NCI-H526 (cell line): ENCODE data around the gene TIMM9.
"Not testable (repeated sequence)": the region's sequence is repeated elsewhere in the genome, so short reads cannot be mapped to it uniquely, and the experiment has no call there.

Experiments used
- DNase-seq, 2 experiments: peaks; one replicate each; lab custom pipeline; 2025; lab: John Stamatoyannopoulos, UW

The TIMM9 gene

DNA sequence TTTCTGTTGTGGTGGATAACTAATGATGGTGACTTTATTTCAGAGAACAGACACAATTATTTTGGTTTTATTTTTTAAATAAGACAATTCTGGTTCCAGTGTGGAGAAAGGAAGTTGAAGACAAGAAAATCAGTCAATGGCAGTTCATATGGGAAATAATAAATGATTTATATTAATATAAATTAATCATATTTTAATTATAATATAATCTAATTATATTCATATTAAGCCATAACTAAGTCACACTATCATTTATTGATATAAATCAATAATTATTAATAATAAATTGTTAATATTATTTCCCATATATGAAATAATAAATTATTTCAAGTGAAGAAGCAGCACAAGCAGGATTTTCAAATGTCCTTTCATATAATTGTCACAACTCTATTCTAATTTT, 28.8 kb downstream of the TIMM9 start:
- DNase-seq: no peak

DNA sequence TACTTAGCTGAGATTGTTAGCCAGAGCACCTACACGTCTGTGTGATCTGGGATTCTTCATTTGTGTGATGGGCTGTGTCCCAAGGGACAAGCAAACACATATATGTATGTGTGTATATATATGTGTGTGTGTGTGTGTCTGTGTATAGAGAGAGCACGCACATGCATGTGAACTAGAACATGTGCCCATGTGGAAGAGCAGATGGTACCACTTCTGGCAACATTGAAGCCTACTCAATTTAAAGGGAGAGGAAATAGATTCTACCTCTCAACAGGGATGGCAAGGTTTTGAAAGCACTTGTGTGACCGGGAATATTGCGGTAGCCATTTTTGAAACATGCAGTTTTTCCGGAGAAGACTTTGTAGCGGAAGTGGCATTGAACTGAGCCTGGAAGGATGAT, 30.2 kb downstream of the TIMM9 start:
- no peak for DNase-seq

DNA sequence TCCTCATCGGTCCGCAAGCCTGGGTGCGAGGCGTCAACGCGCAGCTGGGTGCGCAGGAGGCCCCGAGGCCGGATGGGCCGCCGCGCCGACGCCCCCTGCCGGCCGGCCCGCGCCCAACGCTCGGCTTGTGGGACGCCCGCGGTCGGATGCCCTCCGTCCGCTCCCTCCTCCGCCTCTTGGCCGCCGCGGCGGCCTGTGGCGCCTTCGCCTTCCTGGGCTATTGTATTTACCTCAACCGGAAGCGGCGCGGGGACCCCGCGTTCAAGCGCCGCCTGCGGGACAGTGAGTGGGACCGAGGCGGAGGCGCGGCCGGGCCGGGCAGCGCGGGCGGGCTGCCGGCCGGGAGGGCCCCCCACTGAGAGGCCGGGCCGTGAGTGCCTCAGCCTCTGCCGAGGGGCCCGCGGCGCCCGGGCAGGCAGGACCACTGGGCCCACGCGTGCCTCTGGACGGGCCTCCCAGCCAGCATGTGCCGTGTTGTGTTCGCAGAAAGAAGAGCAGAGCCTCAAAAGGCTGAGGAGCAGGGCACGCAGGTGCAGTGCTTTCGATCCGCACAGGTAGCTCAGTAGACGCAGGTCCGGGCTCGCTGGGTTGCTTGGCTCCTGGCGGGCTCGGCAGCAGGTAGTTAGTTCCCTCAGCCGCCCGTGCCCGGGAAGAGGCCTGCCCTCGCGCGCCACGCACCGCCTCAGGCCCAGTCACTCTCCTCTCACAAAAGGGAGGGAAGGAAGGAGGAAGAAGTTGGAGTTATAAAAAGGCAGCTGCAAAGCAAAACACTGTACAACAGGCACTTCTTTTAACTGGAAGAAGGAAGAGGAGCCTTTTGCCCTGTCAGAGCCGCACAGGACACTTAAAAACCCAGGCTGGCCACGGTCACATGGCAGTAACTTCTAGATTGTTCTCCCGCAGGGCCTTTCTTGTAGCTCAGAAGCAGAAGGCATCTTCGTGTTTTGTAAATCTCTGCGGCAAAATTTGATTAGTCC, 31.2 kb downstream of the TIMM9 start, which contains the start of gene TOMM20L:
TOMM20L (plus strand) TSS at position 119 of the 977 bp plus-strand sequence; CDS start at position 147, 28 bp downstream.
- DNase-seq: peak; percentile 51 to 85

DNA sequence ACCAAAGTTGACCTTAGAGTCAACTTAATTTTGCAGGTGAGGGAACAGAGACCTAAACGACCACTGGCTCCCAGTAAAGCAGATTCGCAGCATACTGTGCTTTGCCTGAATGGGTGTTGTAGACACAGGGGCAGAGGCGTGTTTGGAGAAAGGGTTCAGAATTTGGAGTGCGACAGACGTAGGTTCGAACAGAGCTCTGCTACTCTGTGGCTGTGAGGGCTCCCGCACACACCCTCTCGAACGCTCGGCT, 31.8 kb downstream of the TIMM9 start:
- no peak for DNase-seq

DNA sequence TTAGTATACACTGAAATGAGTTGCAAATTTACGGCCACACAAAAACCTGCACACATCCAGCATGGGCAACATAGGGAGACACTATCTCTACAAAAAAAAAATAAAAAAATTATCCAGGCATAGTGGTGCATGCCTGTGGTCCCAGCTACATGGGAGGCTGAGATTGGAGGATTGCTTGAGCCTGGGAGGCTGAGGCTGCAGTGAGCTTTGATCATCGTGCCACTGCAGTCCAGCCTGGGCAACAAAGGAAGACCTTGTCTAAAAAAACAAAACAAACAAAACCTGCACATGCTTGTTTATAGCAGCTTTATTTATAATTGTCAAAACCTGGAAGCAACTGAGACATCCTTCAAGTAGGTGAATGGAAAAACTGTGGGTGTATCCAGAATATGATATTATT, 36.5 kb downstream of the TIMM9 start:
- no peak for DNase-seq

DNA sequence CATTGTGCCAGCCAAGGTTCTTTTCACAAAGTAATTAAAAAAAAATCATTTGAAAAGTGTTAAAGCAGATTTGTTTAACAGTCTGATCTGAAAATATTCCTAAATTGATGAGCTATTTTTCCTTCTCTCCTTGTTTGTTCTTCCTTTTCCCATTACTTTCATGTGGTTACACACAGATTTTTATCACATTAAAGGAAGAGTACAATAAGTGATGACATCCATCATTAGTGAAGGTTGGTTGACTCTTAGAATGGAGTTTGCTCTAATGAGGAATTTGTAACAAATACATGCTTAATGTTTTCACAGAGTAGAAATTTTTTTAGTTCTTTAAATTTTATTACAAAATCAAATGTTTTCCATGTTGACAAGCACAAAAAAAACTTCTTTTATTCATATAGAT, 50.5 kb downstream of the TIMM9 start:
- no peak for DNase-seq

DNA sequence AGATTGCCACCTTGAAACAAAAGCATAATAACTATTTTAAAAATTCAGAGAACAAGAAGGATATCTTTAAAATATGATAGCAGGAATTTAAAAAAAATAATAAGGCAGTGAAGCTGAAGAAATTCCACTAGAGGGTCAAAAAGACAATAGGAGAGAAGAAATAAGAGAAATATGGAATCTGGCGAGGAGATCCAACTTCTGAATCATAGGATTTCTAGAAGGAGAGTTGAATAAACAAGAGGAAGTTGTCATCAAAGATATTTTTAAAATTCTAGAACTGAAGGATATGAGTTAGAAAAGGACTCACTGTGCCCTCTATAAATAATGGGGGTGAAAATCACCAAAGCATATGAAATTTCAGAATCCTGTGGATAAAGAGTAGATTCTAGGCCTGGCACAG, 58.4 kb downstream of the TIMM9 start:
- DNase-seq: no peak

DNA sequence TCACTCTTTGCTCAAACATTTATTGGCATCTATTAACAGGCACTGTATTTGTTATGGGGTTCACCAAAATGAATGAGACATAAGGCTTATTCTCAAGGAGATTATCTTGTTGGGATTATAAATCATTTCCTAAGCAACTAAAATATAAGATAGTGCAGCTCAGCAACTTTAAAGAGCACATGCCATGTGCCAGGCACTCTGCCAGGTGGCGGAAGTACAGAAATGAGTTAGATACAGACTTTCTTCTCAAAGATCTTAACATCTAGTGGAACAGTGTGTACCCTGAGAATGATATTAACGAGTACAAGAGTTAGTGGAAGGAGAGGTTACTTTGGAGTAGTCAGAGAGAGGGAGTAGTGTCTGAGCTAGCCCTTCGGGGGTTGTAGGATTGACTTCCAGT, 60.0 kb downstream of the TIMM9 start:
- no peak for DNase-seq

DNA sequence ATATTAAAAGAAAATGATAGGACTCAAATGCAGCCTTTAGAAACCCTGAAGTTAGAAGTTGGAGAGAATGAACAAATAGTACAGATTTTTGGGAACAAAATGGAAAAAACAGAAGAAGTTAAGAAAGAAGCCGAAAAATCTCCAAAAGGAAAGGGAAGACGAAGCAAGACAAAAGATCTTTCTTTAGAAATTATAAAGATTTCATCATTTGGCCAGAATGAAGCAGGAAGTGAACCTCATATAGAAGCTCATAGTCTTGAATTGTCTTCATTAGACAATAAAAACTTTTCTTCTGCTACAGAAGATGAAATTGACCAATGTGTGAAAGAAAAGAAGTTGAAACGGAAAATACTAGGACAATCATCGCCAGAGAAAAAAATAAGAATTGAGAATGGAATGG, 63.0 kb downstream of the TIMM9 start:
- DNase-seq: no peak

DNA sequence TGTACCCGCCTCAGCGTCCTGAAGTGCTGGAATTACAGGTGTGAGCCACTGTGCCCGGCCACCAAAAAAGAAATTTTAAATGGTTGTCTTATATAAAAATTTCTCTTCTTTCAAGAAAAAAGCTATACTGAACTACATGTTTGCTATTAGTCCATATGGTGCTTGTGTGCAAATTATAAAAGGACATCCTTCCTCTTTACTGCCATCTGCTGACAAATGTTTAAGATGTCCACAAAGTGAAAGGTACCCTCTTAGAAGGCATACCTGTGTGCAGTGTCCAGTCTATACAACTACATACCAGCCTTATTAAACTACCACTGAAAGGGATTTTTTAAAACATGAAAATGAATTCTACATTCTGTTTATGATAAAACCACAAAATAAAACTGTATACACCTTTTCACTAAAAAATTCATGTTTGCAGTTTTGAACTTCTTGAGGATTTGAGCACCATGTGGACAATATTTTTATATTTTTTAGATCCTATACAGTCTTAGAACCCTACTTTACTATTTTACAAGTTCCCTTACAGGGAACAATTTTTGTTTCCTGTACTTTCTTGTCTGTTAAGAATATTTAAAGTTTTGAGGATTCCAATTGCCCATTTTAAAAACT, 64.4 kb downstream of the TIMM9 start:
- peak in 1 of 2 experiments; percentile 44 for DNase-seq

DNA sequence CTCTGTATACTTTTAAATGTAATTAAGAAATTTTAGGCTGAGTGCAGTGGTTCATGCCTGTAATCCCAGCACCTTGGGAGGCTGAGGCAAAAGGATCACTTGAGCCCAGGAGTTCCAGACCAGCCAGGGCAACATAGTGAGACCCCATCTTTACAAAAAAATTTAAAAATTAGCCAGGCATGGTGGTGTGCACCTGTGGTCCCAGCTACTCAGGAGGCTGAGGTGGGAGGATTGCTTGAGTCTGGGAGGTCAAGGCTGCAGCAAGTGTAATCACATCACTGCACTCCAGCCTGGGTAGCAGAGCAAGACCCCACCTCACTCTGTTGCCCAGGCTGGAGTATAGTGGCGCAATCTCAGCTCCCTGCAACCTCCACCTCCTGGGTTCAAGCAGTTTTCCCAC, 65.1 kb downstream of the TIMM9 start:
- DNase-seq: not testable (repeated sequence)
